ENCODE measurements around the gene EPB41L1.

DNA sequence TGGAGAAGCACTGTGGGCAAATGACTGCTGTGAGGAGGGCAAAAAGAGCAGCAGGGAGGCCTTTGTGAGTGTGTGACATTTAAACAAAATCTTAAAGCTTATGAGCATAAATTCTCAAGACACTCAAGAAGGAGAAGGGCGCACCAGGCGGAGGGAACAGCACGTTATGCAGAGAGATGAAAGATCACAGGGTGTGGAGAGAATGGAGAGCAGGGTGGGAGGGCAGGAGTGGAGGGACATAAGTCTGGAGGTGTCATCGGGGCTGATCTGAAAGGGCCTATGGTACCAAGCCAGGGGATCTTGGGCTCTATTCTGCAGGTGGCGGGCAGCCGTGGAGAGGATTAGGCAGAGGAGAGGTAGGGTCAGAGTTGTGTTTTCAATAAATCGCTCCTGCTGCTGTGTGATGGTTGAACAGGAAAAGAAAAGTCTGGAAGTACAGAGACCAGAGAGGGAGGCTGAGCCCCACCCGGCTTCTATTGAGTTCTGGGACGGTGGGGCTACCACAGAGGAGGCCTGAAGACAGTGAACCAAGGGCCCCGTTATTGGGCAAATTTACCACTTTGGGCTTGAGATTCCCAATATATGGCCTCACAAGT lies 127.3 kb downstream of the EPB41L1 start:
- TF ChIP-seq, protein P1, sequence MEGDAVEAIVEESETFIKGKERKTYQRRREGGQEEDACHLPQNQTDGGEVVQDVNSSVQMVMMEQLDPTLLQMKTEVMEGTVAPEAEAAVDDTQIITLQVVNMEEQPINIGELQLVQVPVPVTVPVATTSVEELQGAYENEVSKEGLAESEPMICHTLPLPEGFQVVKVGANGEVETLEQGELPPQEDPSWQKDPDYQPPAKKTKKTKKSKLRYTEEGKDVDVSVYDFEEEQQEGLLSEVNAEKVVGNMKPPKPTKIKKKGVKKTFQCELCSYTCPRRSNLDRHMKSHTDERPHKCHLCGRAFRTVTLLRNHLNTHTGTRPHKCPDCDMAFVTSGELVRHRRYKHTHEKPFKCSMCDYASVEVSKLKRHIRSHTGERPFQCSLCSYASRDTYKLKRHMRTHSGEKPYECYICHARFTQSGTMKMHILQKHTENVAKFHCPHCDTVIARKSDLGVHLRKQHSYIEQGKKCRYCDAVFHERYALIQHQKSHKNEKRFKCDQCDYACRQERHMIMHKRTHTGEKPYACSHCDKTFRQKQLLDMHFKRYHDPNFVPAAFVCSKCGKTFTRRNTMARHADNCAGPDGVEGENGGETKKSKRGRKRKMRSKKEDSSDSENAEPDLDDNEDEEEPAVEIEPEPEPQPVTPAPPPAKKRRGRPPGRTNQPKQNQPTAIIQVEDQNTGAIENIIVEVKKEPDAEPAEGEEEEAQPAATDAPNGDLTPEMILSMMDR (IDR thresholded peaks at IDR 0.05), result no peak
- TF ChIP-seq EZH2phosphoT487 (IDR thresholded peaks at IDR 0.05) (no peak), EZH2 (IDR thresholded peaks at IDR 0.05) (no peak)
